Keratinocyte (primary cell): ENCODE data around the gene NUP98. TPM values are rescaled to one million over a fixed set of nuclear protein-coding genes. Genes with fewer than 3 reads are reported as not detected.

Experiments
- DNase-seq: peaks from one replicate; pipeline ENCODE4 v3.0.0-alpha.2; 2011; ENCODE audit warnings: low read depth, missing footprints, low spot score
- FAIRE-seq: peaks from 2 replicates; lab custom pipeline; 2011; peaks lifted over from hg19 to GRCh38; lab: Jason Lieb, UNC
- H2AFZ ChIP-seq: 2 replicates; pipeline ENCODE4 v1.6.0; 2012; ENCODE audit warnings: low read length, control low read depth, inconsistent platforms; ENCODE audit not compliant: control insufficient read depth
- H3K27ac ChIP-seq: 2 replicates; pipeline ENCODE4 v1.5.1; 2011; ENCODE audit warnings: low read length; ENCODE audit not compliant: control insufficient read depth, insufficient read depth
- H3K27me3 ChIP-seq: 3 replicates; pipeline ENCODE4 v1.6.0; 2011; ENCODE audit warnings: low read length; ENCODE audit not compliant: control insufficient read depth, insufficient read depth; ENCODE audit errors: extremely low read depth
- H3K36me3 ChIP-seq, 2 experiments: 2 replicates in 1 of 2; 3 replicates in 1 of 2; pipeline ENCODE4 v1.5.1; 2011; ENCODE audit warnings: low read length in 2 of 2, mild to moderate bottlenecking in 1 of 2; ENCODE audit not compliant: control insufficient read depth in 2 of 2, insufficient read depth in 2 of 2; ENCODE audit errors: extremely low read depth in 1 of 2
- H3K4me1 ChIP-seq: 3 replicates; pipeline ENCODE4 v1.5.1; 2011; ENCODE audit warnings: low read length; ENCODE audit not compliant: control insufficient read depth, insufficient read depth; ENCODE audit errors: extremely low read depth
- H3K4me2 ChIP-seq: 3 replicates; pipeline ENCODE4 v1.6.0; 2011; ENCODE audit warnings: low read depth, low read length; ENCODE audit not compliant: control insufficient read depth, insufficient read depth; ENCODE audit errors: extremely low read depth
- H3K4me3 ChIP-seq, 3 experiments: fragments of 200-600 bp in 1 of 3; sonication (generic) in 1 of 3; 2 replicates in 2 of 3; 3 replicates in 1 of 3; pipeline ENCODE4 v1.5.1; 2011 to 2016; ENCODE audit warnings: low read length in 3 of 3, mild to moderate bottlenecking in 3 of 3, control low read depth in 2 of 3, inconsistent platforms in 1 of 3, low read depth in 1 of 3, mixed read lengths in 1 of 3, mixed run types in 1 of 3, moderate library complexity in 1 of 3; ENCODE audit not compliant: control insufficient read depth in 2 of 3, insufficient read depth in 2 of 3; ENCODE audit errors: extremely low read depth in 1 of 3
- H3K79me2 ChIP-seq: 2 replicates; pipeline ENCODE4 v1.6.0; 2012; ENCODE audit warnings: low read length; ENCODE audit not compliant: control insufficient read depth, insufficient read depth
- H3K9ac ChIP-seq: 3 replicates; pipeline ENCODE4 v1.6.0; 2011; ENCODE audit warnings: low read length; ENCODE audit not compliant: control insufficient read depth, insufficient read depth; ENCODE audit errors: extremely low read depth
- H3K9me1 ChIP-seq: 3 replicates; pipeline ENCODE4 v1.6.0; 2011; ENCODE audit warnings: low read length; ENCODE audit not compliant: control insufficient read depth, insufficient read depth; ENCODE audit errors: extremely low read depth
- H3K9me3 ChIP-seq: 2 replicates; pipeline ENCODE4 v1.5.1; 2012; ENCODE audit warnings: low read depth, low read length; ENCODE audit not compliant: control insufficient read depth
- H4K20me1 ChIP-seq: 3 replicates; pipeline ENCODE4 v1.6.0; 2011; ENCODE audit warnings: low read length; ENCODE audit not compliant: control insufficient read depth, insufficient read depth; ENCODE audit errors: extremely low read depth
- EZH2 ChIP-seq: IDR thresholded peaks from one replicate; pipeline ENCODE4 v1.6.1; 2012; ENCODE audit warnings: inconsistent platforms, mild to moderate bottlenecking, low read length, moderate library complexity
- dilution Hi-C: fragments of 300-500 bp; cut with MboI; formaldehyde crosslinking; loops from one replicate; pipeline ENCODE4 v1.7.0; 2020; ENCODE audit warnings: low sequenced_read_pairs; ENCODE audit not compliant: extremely low pct_ligation_motif_present
- polyA plus RNA-seq, 5 experiments: library from polyadenylated mRNA; depleted of rRNA in 3 of 5; stranded (reverse) in 3 of 5; stranded (forward) in 1 of 5; unstranded in 1 of 5; fragments of >200 nt; gene quantifications; 1 replicate in 1 of 5; 2 replicates in 3 of 5; 3 replicates in 1 of 5; pipeline versions ENCODE4 v1.2.1 to v1.2.3, GENCODE V29; 2011 to 2012; ENCODE audit warnings: missing spikeins in 2 of 5, low read depth in 1 of 5, low replicate concordance in 1 of 5
- TF ChIP-seq, protein P1 (sequence below), 3 experiments: IDR thresholded peaks in 1 of 3; conservative IDR thresholded peaks in 1 of 3; optimal IDR thresholded peaks in 1 of 3; 2 replicates in 2 of 3; 3 replicates in 1 of 3; pipeline versions ENCODE3 to v1.5.1; 2011; ENCODE audit warnings: low read length in 3 of 3, mild to moderate bottlenecking in 3 of 3, moderate library complexity in 2 of 3, control low read depth in 1 of 3, inconsistent platforms in 1 of 3; ENCODE audit not compliant: insufficient read depth in 2 of 3; ENCODE audit errors: extremely low read depth in 1 of 3

Gene NUP98
- polyA plus RNA-seq, 1 donor (not counting 4 experiments of a cell fraction or from before 2014, with no cell fraction given), result 66.9 TPM

DNA sequence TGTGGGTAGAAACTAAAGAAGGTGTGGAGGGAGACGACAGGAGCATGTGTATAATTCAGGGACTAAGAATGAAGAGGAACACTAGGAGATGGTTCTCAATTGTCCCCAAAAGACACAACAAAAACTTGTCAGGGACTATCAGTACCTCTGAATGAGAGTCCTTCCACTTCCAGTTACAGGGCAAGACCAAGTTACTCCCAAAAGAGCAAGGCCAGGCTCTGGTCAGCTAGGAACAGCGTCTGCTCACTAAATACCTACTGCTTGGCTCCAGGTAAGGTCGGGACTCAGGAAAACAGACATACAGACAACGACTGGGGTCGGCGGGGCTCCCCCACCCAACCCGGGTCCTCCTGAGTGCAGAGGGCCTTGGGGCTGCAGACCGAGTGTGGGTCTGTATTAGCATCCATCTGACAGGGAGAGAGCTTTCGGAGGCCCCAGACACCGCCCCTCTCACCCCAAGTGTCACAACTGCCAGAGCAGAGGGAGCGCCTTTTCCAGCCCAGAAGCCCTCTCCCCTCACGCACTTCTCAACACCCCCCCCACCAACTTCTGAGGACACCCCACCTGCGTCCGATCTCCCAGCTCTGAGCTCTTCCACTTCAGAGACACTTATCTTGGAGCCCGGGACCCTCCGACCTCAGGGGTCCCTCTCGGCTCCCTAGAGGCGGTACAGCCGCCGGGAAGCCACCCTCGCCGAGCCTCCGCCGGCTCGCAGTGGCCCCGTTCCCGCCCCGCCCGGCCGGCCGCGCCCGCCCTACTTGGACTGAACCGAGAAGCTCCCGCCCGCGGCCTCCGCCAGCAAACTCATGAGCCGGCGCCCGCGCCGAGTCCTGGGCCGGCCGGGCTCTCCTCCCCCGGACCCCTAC is 42.9 kb upstream of the NUP98 start:
- no peak for FAIRE-seq
- DNase-seq, result no peak

DNA sequence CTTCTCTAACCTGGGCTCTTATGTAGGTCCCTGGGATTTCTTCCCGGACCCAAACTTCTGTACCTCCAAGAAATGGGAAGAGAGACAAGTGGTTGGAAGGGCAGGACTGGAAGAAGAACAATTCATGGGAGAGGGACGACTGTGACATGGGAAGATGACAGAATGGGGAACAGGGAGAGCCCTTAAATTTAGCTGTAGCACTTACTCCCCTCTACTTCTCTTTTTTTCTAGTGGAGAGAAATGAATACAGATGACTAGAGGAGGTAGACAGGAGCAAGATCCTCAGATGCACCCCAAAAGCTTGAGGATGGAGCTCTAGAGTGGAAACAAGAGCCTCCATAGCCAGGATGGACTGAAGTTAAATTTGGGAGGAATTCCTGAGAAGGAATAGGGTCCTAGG is 41.1 kb upstream of the NUP98 start:
- Histone ChIP-seq H3K4me3 (no peak overlapping the region), H3K4me1 (peaks cover 34% of the 10 kb centered on the region), H3K27ac (no peak overlapping the region), H3K79me2 (peaks cover 68% of the 10 kb centered on the region), H3K27me3 (no peaks in the 10 kb centered on the region), H3K4me2 (peak overlapping the region; percentile 7), H3K9ac (no peak overlapping the region), H3K36me3 (peaks cover 3 to 11% of the 10 kb centered on the region in 2 experiments), H2AFZ (no peak overlapping the region), H4K20me1 (peaks cover 3% of the 10 kb centered on the region), H3K9me3 (no peaks in the 10 kb centered on the region), H3K9me1 (peaks cover 2% of the 10 kb centered on the region)
- dilution Hi-C loops, result no loop called here
- FAIRE-seq (no peak), DNase-seq (no peak)
- TF ChIP-seq, protein P1, sequence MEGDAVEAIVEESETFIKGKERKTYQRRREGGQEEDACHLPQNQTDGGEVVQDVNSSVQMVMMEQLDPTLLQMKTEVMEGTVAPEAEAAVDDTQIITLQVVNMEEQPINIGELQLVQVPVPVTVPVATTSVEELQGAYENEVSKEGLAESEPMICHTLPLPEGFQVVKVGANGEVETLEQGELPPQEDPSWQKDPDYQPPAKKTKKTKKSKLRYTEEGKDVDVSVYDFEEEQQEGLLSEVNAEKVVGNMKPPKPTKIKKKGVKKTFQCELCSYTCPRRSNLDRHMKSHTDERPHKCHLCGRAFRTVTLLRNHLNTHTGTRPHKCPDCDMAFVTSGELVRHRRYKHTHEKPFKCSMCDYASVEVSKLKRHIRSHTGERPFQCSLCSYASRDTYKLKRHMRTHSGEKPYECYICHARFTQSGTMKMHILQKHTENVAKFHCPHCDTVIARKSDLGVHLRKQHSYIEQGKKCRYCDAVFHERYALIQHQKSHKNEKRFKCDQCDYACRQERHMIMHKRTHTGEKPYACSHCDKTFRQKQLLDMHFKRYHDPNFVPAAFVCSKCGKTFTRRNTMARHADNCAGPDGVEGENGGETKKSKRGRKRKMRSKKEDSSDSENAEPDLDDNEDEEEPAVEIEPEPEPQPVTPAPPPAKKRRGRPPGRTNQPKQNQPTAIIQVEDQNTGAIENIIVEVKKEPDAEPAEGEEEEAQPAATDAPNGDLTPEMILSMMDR (optimal IDR thresholded peaks at IDR 0.05 in 1 of 3, IDR thresholded peaks at IDR 0.05 in 1 of 3, conservative IDR thresholded peaks at IDR 0.05 in 1 of 3; ENCODE audit: extremely low read depth in 1 of 3, insufficient read depth in 2 of 3, low read length in 3 of 3), result no peak
- TF ChIP-seq EZH2, result no peak

More for the DNA sequence above, 42.9 kb upstream of the NUP98 start:
- H4K20me1 ChIP-seq, result peaks cover 3% of the 10 kb centered on the region
- no peaks in the 10 kb centered on the region for H3K9me3 ChIP-seq
- H3K27me3 ChIP-seq, result no peaks in the 10 kb centered on the region
- H3K27ac ChIP-seq, result peak overlapping the region; percentile 44
- H3K4me3 ChIP-seq, result peak overlapping the region; percentile 60 to 87 (median 79)
- peak overlapping the region; percentile 82 for H3K9ac ChIP-seq
- TF ChIP-seq, protein P1 (optimal IDR thresholded peaks at IDR 0.05 in 1 of 3, IDR thresholded peaks at IDR 0.05 in 1 of 3, conservative IDR thresholded peaks at IDR 0.05 in 1 of 3; ENCODE audit: extremely low read depth in 1 of 3, insufficient read depth in 2 of 3, low read length in 3 of 3), result no peak
- TF ChIP-seq EZH2, result no peak
- no peak overlapping the region for H2AFZ ChIP-seq
- peaks cover 3% of the 10 kb centered on the region in 2 experiments for H3K36me3 ChIP-seq
- H3K4me2 ChIP-seq, result peak overlapping the region; percentile 98
- dilution Hi-C loops, result no loop called here
- H3K79me2 ChIP-seq, result peaks cover 51% of the 10 kb centered on the region
- no peaks in the 10 kb centered on the region for H3K9me1 ChIP-seq
- H3K4me1 ChIP-seq, result peaks cover 26% of the 10 kb centered on the region
